Peyer's patch (tissue), 4 donors: Measurements from ENCODE around the gene ITSN2.

ENCODE experiments used
- POLR2A ChIP-seq, 2 donors: fragments of 450-650 bp; IDR thresholded peaks; one replicate each; pipeline ENCODE4 v1.5.1; 2017; ENCODE audit warnings: antibody characterized with exemption in 2 of 2, mild to moderate bottlenecking in 2 of 2, moderate library complexity in 2 of 2
- TF ChIP-seq, protein P1 (sequence below), 6 experiments: fragments of 450-650 bp in 4 of 6; fragments of 200-600 bp in 2 of 6; sonication (generic) in 1 of 6; IDR thresholded peaks; one replicate each; pipeline ENCODE4 v1.5.1; 2017 to 2019; ENCODE audit warnings: antibody characterized with exemption in 6 of 6, mild to moderate bottlenecking in 3 of 6, moderate library complexity in 1 of 6

DNA sequence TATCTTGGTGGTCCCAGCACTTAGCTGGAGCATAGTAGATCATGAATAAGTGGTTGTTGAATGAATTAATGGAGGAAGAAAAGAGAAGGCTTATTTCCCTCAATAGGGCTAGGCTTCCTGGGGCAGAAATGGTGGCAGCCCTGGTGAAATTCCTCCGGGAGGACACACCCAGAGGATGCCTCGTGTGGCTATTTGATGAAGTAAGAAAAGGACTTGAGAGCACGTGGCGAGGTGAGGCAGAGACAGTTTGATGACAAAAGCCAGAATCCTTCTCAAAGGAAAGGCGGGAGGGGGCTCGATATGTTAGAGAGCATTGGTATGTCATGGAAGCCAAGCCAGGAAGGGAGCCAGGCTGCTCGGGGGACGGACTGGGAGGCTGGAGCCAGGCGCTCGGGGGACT lies 170.8 kb downstream of the ITSN2 start:
- TF ChIP-seq POLR2A (IDR thresholded peaks at IDR 0.05) = no peak
- TF ChIP-seq, protein P1, sequence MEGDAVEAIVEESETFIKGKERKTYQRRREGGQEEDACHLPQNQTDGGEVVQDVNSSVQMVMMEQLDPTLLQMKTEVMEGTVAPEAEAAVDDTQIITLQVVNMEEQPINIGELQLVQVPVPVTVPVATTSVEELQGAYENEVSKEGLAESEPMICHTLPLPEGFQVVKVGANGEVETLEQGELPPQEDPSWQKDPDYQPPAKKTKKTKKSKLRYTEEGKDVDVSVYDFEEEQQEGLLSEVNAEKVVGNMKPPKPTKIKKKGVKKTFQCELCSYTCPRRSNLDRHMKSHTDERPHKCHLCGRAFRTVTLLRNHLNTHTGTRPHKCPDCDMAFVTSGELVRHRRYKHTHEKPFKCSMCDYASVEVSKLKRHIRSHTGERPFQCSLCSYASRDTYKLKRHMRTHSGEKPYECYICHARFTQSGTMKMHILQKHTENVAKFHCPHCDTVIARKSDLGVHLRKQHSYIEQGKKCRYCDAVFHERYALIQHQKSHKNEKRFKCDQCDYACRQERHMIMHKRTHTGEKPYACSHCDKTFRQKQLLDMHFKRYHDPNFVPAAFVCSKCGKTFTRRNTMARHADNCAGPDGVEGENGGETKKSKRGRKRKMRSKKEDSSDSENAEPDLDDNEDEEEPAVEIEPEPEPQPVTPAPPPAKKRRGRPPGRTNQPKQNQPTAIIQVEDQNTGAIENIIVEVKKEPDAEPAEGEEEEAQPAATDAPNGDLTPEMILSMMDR (IDR thresholded peaks at IDR 0.05) = no peak
